Measurements from ENCODE around the gene EFCAB7.
"Not testable (repeated sequence)": the region's sequence is repeated elsewhere in the genome, so short reads cannot be mapped to it uniquely, and the experiment has no call there.

EFCAB7 gene

GRCh38 chr1:63547621-63548294 is 24.4 kb downstream of the EFCAB7 start:
- in situ Hi-C loops (cut with HindIII; ENCODE audit: low sequenced_read_pairs) = no loop called here

- in situ Hi-C loops (cut with HindIII; ENCODE audit: low sequenced_read_pairs) = no loop called here
These were observed 25.0 kb downstream of the EFCAB7 start for GRCh38 chr1:63548303-63548702.

GRCh38 chr1:63548877-63549276 is 25.6 kb downstream of the EFCAB7 start:
- in situ Hi-C loops (cut with HindIII; ENCODE audit: low sequenced_read_pairs) = no loop called here

- in situ Hi-C loops (cut with HindIII; ENCODE audit: low sequenced_read_pairs) = no loop called here
These were observed 32.2 kb downstream of the EFCAB7 start for GRCh38 chr1:63555480-63555879.

GRCh38 chr1:63557365-63557987 is 34.2 kb downstream of the EFCAB7 start:
- in situ Hi-C loops (cut with HindIII; ENCODE audit: low sequenced_read_pairs) = no loop called here

- in situ Hi-C loops (cut with HindIII; ENCODE audit: low sequenced_read_pairs) = no loop called here
These were observed 36.0 kb downstream of the EFCAB7 start for GRCh38 chr1:63559357-63559756.

GRCh38 chr1:63563745-63564144 is 40.4 kb downstream of the EFCAB7 start:
- in situ Hi-C loops (cut with HindIII; ENCODE audit: low sequenced_read_pairs) = no loop called here

- in situ Hi-C loops (cut with HindIII; ENCODE audit: low sequenced_read_pairs) = no loop called here
These were observed 45.7 kb downstream of the EFCAB7 start for GRCh38 chr1:63569068-63569467.

GRCh38 chr1:63569640-63570316 is 46.5 kb downstream of the EFCAB7 start:
- in situ Hi-C loops (cut with HindIII; ENCODE audit: low sequenced_read_pairs) = no loop called here

GRCh38 chr1:63572686-63573085 is 49.4 kb downstream of the EFCAB7 start:
- in situ Hi-C loops (cut with HindIII; ENCODE audit: low sequenced_read_pairs) = not testable (repeated sequence)

- in situ Hi-C loops (cut with HindIII; ENCODE audit: low sequenced_read_pairs) = not testable (repeated sequence)
These were observed 51.0 kb downstream of the EFCAB7 start for GRCh38 chr1:63574203-63574796.

- in situ Hi-C loops (cut with HindIII; ENCODE audit: low sequenced_read_pairs) = no loop called here
These were observed 52.1 kb downstream of the EFCAB7 start for GRCh38 chr1:63575340-63575826.

GRCh38 chr1:63586326-63586725 is 63.0 kb downstream of the EFCAB7 start:
- in situ Hi-C loops (cut with HindIII; ENCODE audit: low sequenced_read_pairs) = not testable (repeated sequence)

- in situ Hi-C loops (cut with HindIII; ENCODE audit: low sequenced_read_pairs) = no loop called here
These were observed 66.8 kb downstream of the EFCAB7 start for GRCh38 chr1:63590166-63590560.

GRCh38 chr1:63592536-63593302 is 69.4 kb downstream of the EFCAB7 start:
- in situ Hi-C loops (cut with HindIII; ENCODE audit: low sequenced_read_pairs) = no loop called here

GRCh38 chr1:63593303-63593885 is 70.1 kb downstream of the EFCAB7 start, which contains the start of gene PGM1:
Gene PGM1, plus strand, starts transcription at chr1:63593411. Its CDS starts 78 bp downstream, at chr1:63593489.
- in situ Hi-C loops (cut with HindIII; ENCODE audit: low sequenced_read_pairs) = no loop called here

- in situ Hi-C loops (cut with HindIII; ENCODE audit: low sequenced_read_pairs) = no loop called here
These were observed 70.7 kb downstream of the EFCAB7 start for GRCh38 chr1:63593886-63594605.

- in situ Hi-C loops (cut with HindIII; ENCODE audit: low sequenced_read_pairs) = no loop called here
These were observed 72.1 kb downstream of the EFCAB7 start for GRCh38 chr1:63595435-63595834.

GRCh38 chr1:63599799-63600198 is 76.5 kb downstream of the EFCAB7 start:
- in situ Hi-C loops (cut with HindIII; ENCODE audit: low sequenced_read_pairs) = no loop called here

GRCh38 chr1:63600248-63600647 is 76.9 kb downstream of the EFCAB7 start:
- in situ Hi-C loops (cut with HindIII; ENCODE audit: low sequenced_read_pairs) = no loop called here
